IPS-15b (cell line): Measurements from ENCODE around the gene EIF4G3.

Experiments
- H3K27me3 ChIP-seq: one replicate; pipeline ENCODE4 v1.6.1; 2013; ENCODE audit warnings: low read length; ENCODE audit not compliant: control insufficient read depth, insufficient read depth
- H3K36me3 ChIP-seq: one replicate; pipeline ENCODE4 v1.6.1; 2013; ENCODE audit warnings: low read length; ENCODE audit not compliant: control insufficient read depth, insufficient read depth
- H3K4me1 ChIP-seq: one replicate; pipeline ENCODE4 v1.6.1; 2013; ENCODE audit warnings: mild to moderate bottlenecking, low read length; ENCODE audit not compliant: control insufficient read depth, insufficient read depth
- H3K4me3 ChIP-seq: one replicate; pipeline ENCODE4 v1.5.1; 2013; ENCODE audit warnings: low read depth, low read length
- H3K9ac ChIP-seq: one replicate; pipeline ENCODE4 v1.6.1; 2013; ENCODE audit warnings: low read depth, mild to moderate bottlenecking, low read length
- H3K9me3 ChIP-seq: one replicate; pipeline ENCODE4 v1.6.1; 2013; ENCODE audit warnings: mild to moderate bottlenecking, low read length; ENCODE audit not compliant: control insufficient read depth, insufficient read depth

Gene EIF4G3

DNA sequence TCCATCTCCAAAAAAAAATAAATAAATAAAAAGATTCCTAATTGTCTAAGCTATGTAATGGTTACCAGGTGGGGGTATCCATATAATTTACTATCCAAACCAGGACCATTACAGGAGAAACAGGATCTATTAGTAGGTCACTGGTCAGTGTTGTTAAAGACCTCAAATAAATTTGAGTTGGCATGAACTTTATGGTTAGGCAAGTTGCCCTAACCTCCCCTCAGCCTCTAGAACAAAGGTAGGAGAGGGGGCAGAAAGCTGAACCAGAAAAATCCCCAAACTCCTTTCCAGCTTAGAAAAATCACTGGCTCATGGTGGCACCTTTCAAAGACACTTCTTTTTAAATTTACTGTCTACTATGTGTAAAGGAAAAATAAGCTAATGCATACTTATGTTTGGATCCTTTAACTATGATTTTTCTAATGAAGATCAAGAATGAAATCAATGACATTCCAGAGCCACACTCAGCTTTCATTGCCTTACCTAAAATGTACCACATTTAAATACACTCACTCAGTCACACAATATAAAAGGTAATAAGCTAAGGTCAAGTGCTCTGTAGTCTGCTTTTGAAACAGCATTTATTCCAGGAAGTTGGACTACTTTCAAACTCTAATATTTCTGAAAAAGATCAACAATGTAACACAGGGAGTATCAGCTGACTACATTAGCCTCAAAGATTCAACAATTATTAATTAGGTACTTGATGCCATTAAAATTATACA is 13.8 kb downstream of the EIF4G3 start:
- H3K36me3 ChIP-seq, result no peaks in the 10 kb centered on the region
- H3K4me3 ChIP-seq, result no peak overlapping the region
- H3K4me1 ChIP-seq, result no peaks in the 10 kb centered on the region
- no peaks in the 10 kb centered on the region for H3K9me3 ChIP-seq
- no peaks in the 10 kb centered on the region for H3K27me3 ChIP-seq
- H3K9ac ChIP-seq, result no peak overlapping the region

DNA sequence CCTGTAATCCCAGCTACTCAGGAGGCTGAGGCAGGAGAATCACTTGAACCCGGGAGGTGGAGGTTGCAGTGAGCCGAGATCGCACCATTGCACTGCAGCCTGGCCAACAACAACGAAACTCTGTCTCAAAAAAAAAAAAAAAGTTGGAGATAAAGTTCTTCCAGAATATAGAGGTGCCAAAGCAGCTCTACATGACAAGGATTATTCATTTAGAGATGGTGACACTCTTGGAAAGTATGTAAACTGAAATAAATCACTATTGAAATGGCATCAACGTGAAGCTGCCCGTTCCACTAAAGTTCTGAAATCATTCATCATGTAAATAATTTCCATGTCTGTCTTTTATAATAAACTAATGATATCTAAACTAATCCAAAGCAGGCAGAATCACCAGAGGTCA is 14.9 kb downstream of the EIF4G3 start:
- no peak overlapping the region for H3K4me3 ChIP-seq
- H3K36me3 ChIP-seq, result no peaks in the 10 kb centered on the region
- no peaks in the 10 kb centered on the region for H3K27me3 ChIP-seq
- H3K4me1 ChIP-seq, result no peaks in the 10 kb centered on the region
- no peaks in the 10 kb centered on the region for H3K9me3 ChIP-seq
- H3K9ac ChIP-seq, result no peak overlapping the region

DNA sequence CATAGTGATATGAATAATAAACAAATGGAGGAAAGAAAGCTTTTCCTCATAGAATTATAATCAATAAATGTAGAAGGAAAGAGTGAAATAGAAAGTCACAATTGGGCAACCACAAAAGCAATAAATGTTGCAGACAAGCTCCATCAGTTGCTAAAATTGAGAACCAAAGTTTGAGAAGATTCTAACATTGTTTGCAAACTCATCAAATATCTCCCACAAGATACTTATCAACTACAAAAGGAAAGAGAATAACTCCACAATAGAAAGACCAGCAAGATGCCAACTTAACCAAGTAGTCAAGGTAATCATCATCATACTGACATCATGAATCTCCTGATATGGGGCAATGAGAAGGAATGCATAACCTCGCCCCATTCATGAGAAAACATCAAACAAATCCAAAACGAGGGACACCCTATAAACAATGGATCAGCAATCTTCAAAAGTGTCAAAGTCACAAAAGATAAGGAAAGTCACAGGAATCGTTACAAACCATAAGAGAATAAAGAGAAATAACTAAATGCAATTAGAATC is 16.4 kb downstream of the EIF4G3 start:
- Histone ChIP-seq H3K4me1 (no peaks in the 10 kb centered on the region), H3K27me3 (no peaks in the 10 kb centered on the region), H3K9ac (no peak overlapping the region), H3K4me3 (no peak overlapping the region), H3K9me3 (no peaks in the 10 kb centered on the region), H3K36me3 (no peaks in the 10 kb centered on the region)

DNA sequence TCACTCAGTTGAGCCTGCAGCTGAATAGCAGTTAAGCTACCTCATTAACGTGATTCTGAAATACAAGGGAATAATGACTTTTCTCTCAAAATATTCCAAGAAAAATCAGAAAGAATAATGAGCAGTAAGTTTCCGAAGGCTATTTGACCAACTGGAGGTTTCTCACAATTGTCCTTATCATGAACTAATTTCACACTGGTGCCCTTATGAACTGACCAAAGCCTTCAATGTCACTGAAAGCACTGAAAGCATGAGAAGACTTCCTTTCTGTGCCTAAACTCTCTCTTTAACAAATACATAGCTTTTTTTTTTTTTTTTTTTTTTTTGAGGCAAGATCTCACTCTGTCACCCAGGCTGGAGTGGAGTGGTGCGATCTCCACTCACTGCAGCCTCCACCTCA is 18.8 kb downstream of the EIF4G3 start:
- Histone ChIP-seq H3K9me3 (no peaks in the 10 kb centered on the region), H3K4me3 (no peak overlapping the region), H3K9ac (no peak overlapping the region), H3K36me3 (no peaks in the 10 kb centered on the region), H3K4me1 (no peaks in the 10 kb centered on the region), H3K27me3 (no peaks in the 10 kb centered on the region)

DNA sequence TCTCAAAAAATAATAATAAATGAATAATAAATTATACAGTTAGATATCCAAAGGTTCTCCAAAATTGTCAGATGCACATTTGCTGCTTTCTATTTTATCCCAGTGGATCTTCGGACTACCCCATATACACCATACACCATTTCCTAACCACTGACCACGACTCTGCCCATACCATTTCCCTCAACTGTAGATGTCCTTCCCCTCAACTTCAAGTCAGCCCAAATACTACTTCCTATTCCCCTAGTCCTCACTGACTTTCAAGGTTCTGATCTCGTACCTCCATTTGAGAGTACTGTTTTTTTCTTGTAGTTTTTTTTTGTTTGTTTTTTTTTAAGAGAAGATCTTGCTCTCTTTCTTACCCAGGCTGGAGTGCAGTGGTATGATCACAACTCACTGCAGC is 19.6 kb downstream of the EIF4G3 start:
- no peaks in the 10 kb centered on the region for H3K9me3 ChIP-seq
- H3K27me3 ChIP-seq, result no peaks in the 10 kb centered on the region
- H3K9ac ChIP-seq, result no peak overlapping the region
- H3K36me3 ChIP-seq, result no peaks in the 10 kb centered on the region
- H3K4me1 ChIP-seq, result no peaks in the 10 kb centered on the region
- H3K4me3 ChIP-seq, result no peak overlapping the region

DNA sequence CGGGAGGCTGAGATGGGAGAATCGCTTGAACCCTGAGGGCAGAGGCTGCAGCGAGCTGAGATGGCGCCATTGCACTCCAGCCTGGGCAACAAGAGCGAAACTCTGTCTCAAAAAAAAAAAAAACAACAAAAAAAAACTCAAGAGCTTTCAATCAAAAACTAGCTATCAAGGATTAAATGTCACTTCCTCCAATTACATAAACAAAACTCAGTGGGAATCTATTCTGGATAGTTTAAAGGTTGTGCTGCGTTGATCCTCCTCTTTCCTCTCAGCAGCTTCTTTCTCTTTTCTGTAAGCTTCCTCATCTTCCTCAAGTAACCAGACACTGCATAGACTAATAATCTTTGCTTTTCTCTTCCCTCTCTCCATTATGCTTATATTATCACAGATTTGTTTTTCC is 20.7 kb downstream of the EIF4G3 start:
- no peaks in the 10 kb centered on the region for H3K36me3 ChIP-seq
- no peak overlapping the region for H3K9ac ChIP-seq
- H3K4me3 ChIP-seq, result no peak overlapping the region
- no peaks in the 10 kb centered on the region for H3K9me3 ChIP-seq
- H3K27me3 ChIP-seq, result no peaks in the 10 kb centered on the region
- H3K4me1 ChIP-seq, result no peaks in the 10 kb centered on the region

DNA sequence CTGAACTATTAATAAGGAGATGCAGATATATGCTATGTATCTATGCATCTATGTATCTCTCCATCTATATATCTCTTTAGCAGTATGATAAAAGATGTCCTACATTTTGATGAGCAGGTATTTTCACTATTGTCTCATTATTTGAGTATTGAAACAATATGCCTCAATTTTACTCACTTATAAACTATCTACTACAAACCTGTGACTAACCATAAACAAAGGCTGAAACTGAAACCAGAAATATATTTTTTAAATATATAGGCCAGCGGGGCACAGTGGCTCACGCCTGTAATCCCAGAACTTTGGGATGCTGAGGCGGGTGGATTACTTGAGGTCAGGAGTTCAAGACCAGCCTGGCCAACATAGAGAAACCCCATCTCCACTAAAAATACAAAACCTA is 22.0 kb downstream of the EIF4G3 start:
- Histone ChIP-seq H3K9ac (no peak overlapping the region), H3K36me3 (no peaks in the 10 kb centered on the region), H3K9me3 (no peaks in the 10 kb centered on the region), H3K4me1 (peaks cover 2% of the 10 kb centered on the region), H3K27me3 (no peaks in the 10 kb centered on the region), H3K4me3 (no peak overlapping the region)

DNA sequence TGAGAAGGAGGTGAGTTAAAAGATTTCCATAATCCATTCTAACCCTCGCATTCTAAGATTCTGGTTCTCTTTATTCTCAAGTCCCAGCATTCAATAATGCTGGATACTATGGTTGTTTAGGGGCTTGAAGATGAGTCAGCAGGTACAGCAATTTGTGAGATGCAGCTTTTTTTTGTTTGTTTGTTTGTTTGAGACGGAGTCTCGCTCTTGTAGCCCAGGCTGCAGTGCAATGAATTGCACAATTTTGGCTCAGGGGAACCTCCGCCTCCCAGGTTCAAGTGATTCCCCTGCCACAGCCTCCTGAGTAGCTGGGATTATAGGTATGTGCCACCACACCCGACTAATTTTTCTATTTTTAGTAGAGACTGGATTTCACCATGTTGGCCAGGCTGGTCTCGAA is 23.3 kb downstream of the EIF4G3 start:
- Histone ChIP-seq H3K9me3 (no peaks in the 10 kb centered on the region), H3K4me1 (peaks cover 2% of the 10 kb centered on the region), H3K36me3 (no peaks in the 10 kb centered on the region), H3K27me3 (no peaks in the 10 kb centered on the region), H3K9ac (no peak overlapping the region), H3K4me3 (no peak overlapping the region)

DNA sequence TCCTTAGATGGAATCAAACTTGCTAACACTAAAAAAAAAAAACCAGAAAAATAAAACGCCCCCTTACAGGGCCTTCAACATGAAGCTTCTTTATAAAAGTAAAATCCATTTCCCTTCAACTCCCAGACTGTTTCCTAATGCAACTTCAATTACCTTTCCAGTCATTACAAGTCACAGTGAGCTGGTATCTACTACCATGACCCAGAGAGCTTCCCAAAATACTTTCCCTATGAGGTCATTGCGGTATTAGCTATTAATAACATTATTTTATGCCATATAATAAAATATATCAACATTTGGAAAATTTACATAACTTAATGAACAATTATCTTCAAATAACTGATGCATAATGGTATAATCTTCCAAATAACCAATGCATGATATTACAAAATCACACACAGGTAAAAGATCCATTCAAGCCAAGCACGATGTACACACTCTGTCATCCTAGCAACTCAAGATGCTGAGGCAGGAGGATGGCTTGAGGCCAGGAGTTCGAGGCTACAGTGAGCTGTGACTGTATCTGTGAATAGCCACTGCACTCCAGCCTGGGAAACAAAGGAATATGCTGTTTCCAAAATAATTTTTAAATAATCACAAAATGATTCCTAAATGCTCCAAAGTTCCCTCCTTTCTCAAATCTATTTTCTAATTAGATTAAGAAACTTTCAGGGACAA is 24.1 kb downstream of the EIF4G3 start:
- Histone ChIP-seq H3K4me1 (peaks cover 2% of the 10 kb centered on the region), H3K4me3 (no peak overlapping the region), H3K9ac (no peak overlapping the region)

DNA sequence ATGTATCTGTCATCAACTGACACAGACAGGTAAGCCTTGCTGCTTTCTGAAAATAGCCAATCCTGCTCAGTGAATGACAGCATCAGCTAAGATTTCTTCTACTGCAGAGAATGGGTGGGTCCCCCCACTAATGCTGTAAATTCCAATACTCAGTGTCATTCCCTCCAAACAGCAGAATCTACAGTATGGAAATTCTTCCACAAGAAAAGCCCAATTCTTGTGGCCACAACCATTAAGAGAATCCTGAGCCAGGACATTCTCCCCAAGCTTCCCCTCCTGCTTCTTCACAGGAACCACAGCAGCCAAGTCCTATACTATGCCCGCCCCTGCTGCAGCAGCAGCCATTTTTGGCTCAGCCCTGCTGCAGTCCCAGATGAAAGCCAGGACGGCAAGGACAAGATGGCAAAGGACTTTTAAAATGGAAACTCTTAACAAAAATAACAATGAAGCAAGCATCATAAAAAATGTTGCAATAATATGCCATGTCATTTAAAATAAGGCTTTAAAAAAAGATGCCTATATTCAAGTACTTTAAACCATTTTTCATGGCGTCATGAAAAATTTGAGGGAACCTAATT is 26.8 kb downstream of the EIF4G3 start:
- no peaks in the 10 kb centered on the region for H3K27me3 ChIP-seq
- no peaks in the 10 kb centered on the region for H3K36me3 ChIP-seq
- H3K4me1 ChIP-seq, result peaks cover 2% of the 10 kb centered on the region
- no peak overlapping the region for H3K4me3 ChIP-seq
- no peak overlapping the region for H3K9ac ChIP-seq
- no peaks in the 10 kb centered on the region for H3K9me3 ChIP-seq

More for the DNA sequence above, 24.1 kb downstream of the EIF4G3 start:
- no peaks in the 10 kb centered on the region for H3K9me3 ChIP-seq
- no peaks in the 10 kb centered on the region for H3K36me3 ChIP-seq
- H3K27me3 ChIP-seq, result no peaks in the 10 kb centered on the region

DNA sequence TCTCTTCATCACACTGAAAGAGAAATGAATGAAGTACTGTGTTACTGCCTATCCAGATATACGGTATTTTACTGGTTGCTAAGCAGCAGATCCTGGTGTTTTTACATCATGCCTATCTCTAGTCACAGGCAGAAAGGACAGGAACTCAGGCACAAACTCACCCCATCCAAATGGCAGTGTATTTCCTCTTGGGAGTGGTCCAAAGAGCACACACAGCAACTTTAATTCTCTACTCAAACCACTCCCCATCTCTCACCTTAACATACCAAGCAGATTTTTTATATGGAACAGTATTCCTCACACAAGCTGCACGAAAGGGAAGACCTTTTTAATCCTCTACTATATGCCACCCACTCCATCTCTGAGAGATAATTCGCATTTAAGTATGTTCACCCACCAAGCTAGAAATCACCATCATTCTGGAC is 27.3 kb downstream of the EIF4G3 start:
- Histone ChIP-seq H3K36me3 (no peaks in the 10 kb centered on the region), H3K9me3 (no peaks in the 10 kb centered on the region), H3K4me3 (no peak overlapping the region), H3K27me3 (no peaks in the 10 kb centered on the region), H3K4me1 (peaks cover 2% of the 10 kb centered on the region), H3K9ac (no peak overlapping the region)

DNA sequence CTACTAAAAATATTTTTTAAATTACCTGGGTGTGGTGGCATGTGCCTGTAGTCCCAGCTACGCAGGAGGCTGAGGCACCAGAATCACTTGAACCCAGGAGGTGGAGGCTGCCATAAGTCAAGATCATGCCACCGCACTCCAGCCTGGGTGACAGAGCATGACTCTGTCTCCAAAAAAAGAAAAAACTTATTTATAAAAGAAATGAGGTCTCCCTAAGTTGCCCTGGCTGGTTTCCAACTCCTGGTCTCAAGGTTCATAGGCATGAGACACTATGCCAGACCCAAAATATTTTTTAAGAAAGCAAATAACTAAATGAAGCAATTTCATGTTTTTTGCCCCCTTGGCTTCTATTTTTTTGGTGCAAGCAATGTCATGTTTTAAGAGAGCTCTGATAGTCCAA is 32.9 kb downstream of the EIF4G3 start:
- no peak overlapping the region for H3K9ac ChIP-seq
- H3K27me3 ChIP-seq, result no peaks in the 10 kb centered on the region
- H3K4me1 ChIP-seq, result no peaks in the 10 kb centered on the region
- H3K4me3 ChIP-seq, result no peak overlapping the region
- no peaks in the 10 kb centered on the region for H3K9me3 ChIP-seq
- H3K36me3 ChIP-seq, result no peaks in the 10 kb centered on the region
